Kidney epithelial cell (primary cell): ENCODE measurements around the gene ASIC1. TPM values are rescaled to one million over a fixed set of nuclear protein-coding genes. Genes with fewer than 3 reads are reported as not detected.

ENCODE experiments used
- DNase-seq: peaks from one replicate; pipeline ENCODE4 v3.0.0-alpha.2; 2010; ENCODE audit warnings: low read depth
- H3K27me3 ChIP-seq: 2 replicates; pipeline ENCODE4 v1.6.0; 2011; ENCODE audit warnings: low read length; ENCODE audit not compliant: control insufficient read depth, insufficient read depth
- H3K36me3 ChIP-seq: 2 replicates; pipeline ENCODE4 v1.5.1; 2011; ENCODE audit warnings: low read length; ENCODE audit not compliant: control insufficient read depth, insufficient read depth
- H3K4me3 ChIP-seq: 2 replicates; pipeline ENCODE4 v1.5.1; 2011; ENCODE audit warnings: low read depth, mild to moderate bottlenecking, control low read depth, low read length
- total RNA-seq: library from RNA; depleted of rRNA; stranded (reverse); fragments of >200 nt; gene quantifications from 2 replicates; pipeline ENCODE4 v1.2.3, GENCODE V29; 2015
- TF ChIP-seq, protein P1 (sequence below): IDR thresholded peaks from 2 replicates; pipeline ENCODE4 v1.5.1; 2011; ENCODE audit warnings: mild to moderate bottlenecking, moderate library complexity, low read length, control low read depth, inconsistent platforms; ENCODE audit not compliant: insufficient read depth, poor library complexity, severe bottlenecking

Gene ASIC1
- 0.75 and 3.6 TPM in 2 replicates for total RNA-seq

DNA sequence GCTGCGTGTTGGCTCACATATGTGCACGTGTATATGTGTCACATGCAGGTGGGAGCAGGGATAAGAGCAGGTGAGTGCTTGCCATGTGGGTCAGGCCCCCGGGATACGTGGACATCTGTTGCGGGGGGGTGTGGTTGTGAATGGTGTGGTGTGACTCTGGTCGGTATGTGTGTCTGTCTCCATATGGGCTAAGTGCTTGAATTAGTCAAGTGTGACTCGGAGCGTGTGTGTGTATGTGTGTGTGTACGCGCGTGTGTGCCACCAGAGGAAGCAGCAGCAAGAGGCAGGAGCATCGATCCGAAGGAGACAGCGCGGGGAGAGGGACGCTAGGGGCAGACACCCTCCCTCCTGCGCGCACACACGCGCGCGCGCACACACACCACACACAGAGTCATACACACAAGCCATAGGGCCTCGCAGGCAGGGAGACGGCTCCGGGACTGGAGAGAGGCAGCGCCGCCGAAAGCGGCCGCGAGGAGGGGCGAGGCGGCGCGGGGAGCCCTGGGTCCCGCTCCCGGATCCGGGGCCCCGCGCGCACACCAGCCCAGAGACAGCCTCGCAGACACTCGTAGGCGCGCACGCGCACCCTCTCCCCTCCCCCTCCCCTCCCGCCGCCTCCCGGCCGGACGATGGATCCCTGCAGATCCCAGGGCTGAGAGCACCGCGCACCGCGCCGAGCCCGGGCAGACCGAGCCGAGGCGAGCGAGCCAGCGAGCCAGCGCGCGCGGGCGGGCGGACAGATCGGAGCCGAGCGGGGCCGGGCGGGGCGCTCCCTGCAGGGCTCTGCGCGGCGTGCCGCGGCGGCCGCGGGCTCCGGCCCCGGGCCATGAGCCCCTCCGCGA, at the start of gene ASIC1:
TSS of gene ASIC1 (plus strand) at position 597 of the 842 bp plus-strand sequence. CDS start 1,171 bp downstream, outside the sequence.
- Histone ChIP-seq H3K4me3 (peak within 1 kb of the TSS; percentile 44), H3K36me3 (no peaks in the 10 kb centered on the region), H3K27me3 (peaks cover 19% of the 10 kb centered on the region)
- no peak for DNase-seq
- TF ChIP-seq, protein P1, sequence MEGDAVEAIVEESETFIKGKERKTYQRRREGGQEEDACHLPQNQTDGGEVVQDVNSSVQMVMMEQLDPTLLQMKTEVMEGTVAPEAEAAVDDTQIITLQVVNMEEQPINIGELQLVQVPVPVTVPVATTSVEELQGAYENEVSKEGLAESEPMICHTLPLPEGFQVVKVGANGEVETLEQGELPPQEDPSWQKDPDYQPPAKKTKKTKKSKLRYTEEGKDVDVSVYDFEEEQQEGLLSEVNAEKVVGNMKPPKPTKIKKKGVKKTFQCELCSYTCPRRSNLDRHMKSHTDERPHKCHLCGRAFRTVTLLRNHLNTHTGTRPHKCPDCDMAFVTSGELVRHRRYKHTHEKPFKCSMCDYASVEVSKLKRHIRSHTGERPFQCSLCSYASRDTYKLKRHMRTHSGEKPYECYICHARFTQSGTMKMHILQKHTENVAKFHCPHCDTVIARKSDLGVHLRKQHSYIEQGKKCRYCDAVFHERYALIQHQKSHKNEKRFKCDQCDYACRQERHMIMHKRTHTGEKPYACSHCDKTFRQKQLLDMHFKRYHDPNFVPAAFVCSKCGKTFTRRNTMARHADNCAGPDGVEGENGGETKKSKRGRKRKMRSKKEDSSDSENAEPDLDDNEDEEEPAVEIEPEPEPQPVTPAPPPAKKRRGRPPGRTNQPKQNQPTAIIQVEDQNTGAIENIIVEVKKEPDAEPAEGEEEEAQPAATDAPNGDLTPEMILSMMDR, result no peak

GRCh38 chr12:50013361-50014147, 43.8 kb upstream of the ASIC1 start:
- no peaks in the 10 kb centered on the region for H3K27me3 ChIP-seq
- DNase-seq, result no peak
- peaks cover 3% of the 10 kb centered on the region for H3K36me3 ChIP-seq
- H3K4me3 ChIP-seq, result no peak overlapping the region
- TF ChIP-seq, protein P1, result no peak

- DNase-seq, result no peak
These were observed 43.1 kb upstream of the ASIC1 start for GRCh38 chr12:50014342-50014741.

GRCh38 chr12:50016501-50017475, 40.6 kb upstream of the ASIC1 start:
- Histone ChIP-seq H3K27me3 (no peaks in the 10 kb centered on the region), H3K36me3 (peaks cover 3% of the 10 kb centered on the region), H3K4me3 (no peak overlapping the region)
- TF ChIP-seq, protein P1, result no peak
- DNase-seq, result no peak

More at GRCh38 chr12:50014342-50014741, 43.1 kb upstream of the ASIC1 start:
- Histone ChIP-seq H3K4me3 (no peak overlapping the region), H3K27me3 (no peaks in the 10 kb centered on the region), H3K36me3 (peaks cover 3% of the 10 kb centered on the region)
- TF ChIP-seq, protein P1, result no peak

DNA sequence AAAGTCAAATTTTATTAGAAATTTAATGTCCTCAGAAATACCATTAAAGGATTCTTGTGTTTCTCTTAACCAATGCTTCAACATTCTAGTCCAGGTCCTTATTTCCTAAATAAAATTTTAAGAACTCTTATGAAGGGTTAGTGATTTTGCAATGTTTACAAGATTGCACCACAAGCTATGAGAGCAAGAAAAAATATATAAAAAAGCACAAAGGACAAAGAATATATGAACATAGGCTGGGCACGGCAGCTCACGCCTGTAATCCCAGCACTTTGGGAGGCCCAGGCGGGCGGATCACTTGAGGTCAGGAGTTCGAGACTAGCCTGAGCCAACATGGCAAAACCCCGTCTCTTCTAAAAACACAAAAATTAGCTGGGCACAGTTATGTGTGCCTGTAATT, 39.8 kb upstream of the ASIC1 start:
- TF ChIP-seq, protein P1, result no peak
- no peaks in the 10 kb centered on the region for H3K27me3 ChIP-seq
- no peak overlapping the region for H3K4me3 ChIP-seq
- H3K36me3 ChIP-seq, result peaks cover 3% of the 10 kb centered on the region
- DNase-seq, result no peak
